Colonic mucosa (tissue), 4 donors: Measurements from ENCODE around the gene TEX35. TPM values are rescaled to one million over a fixed set of nuclear protein-coding genes. Genes with fewer than 3 reads are reported as not detected.

Experiments used
- DNase-seq: peaks from one replicate; pipeline ENCODE4 v3.0.0-alpha.2; 2020
- H3K27ac ChIP-seq: fragments of 200-600 bp; one replicate; pipeline ENCODE4 v1.8.0; 2021
- H3K27me3 ChIP-seq: fragments of 200-600 bp; one replicate; pipeline ENCODE4 v1.8.0; 2021
- H3K36me3 ChIP-seq: fragments of 200-600 bp; one replicate; pipeline ENCODE4 v1.8.0; 2021
- H3K4me1 ChIP-seq: fragments of 200-600 bp; one replicate; pipeline ENCODE4 v1.8.0; 2021; ENCODE audit warnings: mild to moderate bottlenecking
- H3K4me3 ChIP-seq: fragments of 200-600 bp; one replicate; pipeline ENCODE4 v1.8.0; 2021
- H3K9ac ChIP-seq, 2 donors: one replicate each; pipeline ENCODE4 v1.7.0; 2013; ENCODE audit warnings: control low read depth in 2 of 2, low read depth in 2 of 2, low read length in 2 of 2
- H3K9me3 ChIP-seq: fragments of 200-600 bp; one replicate; pipeline ENCODE4 v1.8.0; 2021
- CTCF ChIP-seq: fragments of 200-600 bp; IDR thresholded peaks from one replicate; pipeline ENCODE4 v1.8.0; 2022; ENCODE audit warnings: antibody characterized with exemption, mild to moderate bottlenecking
- intact Hi-C: fragments of 100-400 bp; cut with DNase I; formaldehyde crosslinking; loops from one replicate; pipeline ENCODE4 v1.14.1; 2022
- total RNA-seq, 2 donors: library from RNA; stranded (reverse); fragmentation: NEBNext Ultra II Directional in 1 of 2; extraction: Animal tissue kit (Norgen Biotek cat#: 25700) in 1 of 2; gene quantifications; one replicate each; pipeline ENCODE4 v1.2.1, GENCODE V29; 2021
- donor health status: healthy.
- donor health status: DM: no; HTN: no; CAD: no.
- donor health status: DM: no; HTN: no; CAD: no.

Gene TEX35
- total RNA-seq, 2 donors from 2014 or later: not detected

- Histone ChIP-seq H3K4me3 (no peak overlapping the region), H3K4me1 (no peaks in the 10 kb centered on the region), H3K27me3 (no peaks in the 10 kb centered on the region), H3K9me3 (no peaks in the 10 kb centered on the region), H3K9ac (no peak overlapping the region), H3K36me3 (no peaks in the 10 kb centered on the region), H3K27ac (no peak overlapping the region)
- no peak for TF ChIP-seq CTCF
- DNase-seq: no peak
- intact Hi-C loops: no loop called here
These were observed 50.4 kb downstream of the TEX35 start for GRCh38 chr1:178563099-178563820.

GRCh38 chr1:178564086-178564782 is 51.3 kb downstream of the TEX35 start:
- Histone ChIP-seq H3K9ac (peak overlapping the region in 1 of 2 donors; percentile 26), H3K9me3 (no peaks in the 10 kb centered on the region), H3K4me3 (no peak overlapping the region), H3K4me1 (no peaks in the 10 kb centered on the region), H3K27ac (no peak overlapping the region), H3K36me3 (no peaks in the 10 kb centered on the region), H3K27me3 (no peaks in the 10 kb centered on the region)
- intact Hi-C loops: no loop called here
- no peak for DNase-seq
- no peak for TF ChIP-seq CTCF

GRCh38 chr1:178564783-178565180 is 51.9 kb downstream of the TEX35 start:
- no peak overlapping the region for H3K4me3 ChIP-seq
- no peaks in the 10 kb centered on the region for H3K27me3 ChIP-seq
- TF ChIP-seq CTCF: no peak
- intact Hi-C loops: no loop called here
- no peak overlapping the region for H3K27ac ChIP-seq
- H3K36me3 ChIP-seq: no peaks in the 10 kb centered on the region
- H3K9ac ChIP-seq: no peak overlapping the region
- H3K4me1 ChIP-seq: no peaks in the 10 kb centered on the region
- DNase-seq: no peak
- H3K9me3 ChIP-seq: no peaks in the 10 kb centered on the region

GRCh38 chr1:178565586-178565985 is 52.7 kb downstream of the TEX35 start:
- Histone ChIP-seq H3K27me3 (no peaks in the 10 kb centered on the region), H3K9ac (no peak overlapping the region), H3K4me1 (no peaks in the 10 kb centered on the region), H3K9me3 (no peaks in the 10 kb centered on the region), H3K4me3 (no peak overlapping the region), H3K27ac (no peak overlapping the region), H3K36me3 (no peaks in the 10 kb centered on the region)
- DNase-seq: no peak
- no peak for TF ChIP-seq CTCF
- intact Hi-C loops: no loop called here

GRCh38 chr1:178566187-178566586 is 53.3 kb downstream of the TEX35 start:
- Histone ChIP-seq H3K4me3 (no peak overlapping the region), H3K9ac (no peak overlapping the region), H3K4me1 (no peaks in the 10 kb centered on the region), H3K27me3 (no peaks in the 10 kb centered on the region), H3K27ac (no peak overlapping the region), H3K9me3 (no peaks in the 10 kb centered on the region), H3K36me3 (no peaks in the 10 kb centered on the region)
- intact Hi-C loops: no loop called here
- DNase-seq: no peak
- TF ChIP-seq CTCF: no peak
